GM19025 (cell line): ENCODE measurements around the gene EIF4A3.

Experiments used
- ATAC-seq: cut with Tn5 transposase; IDR thresholded peaks from one replicate; pipeline ENCODE4 v1.9.1; 2021; ENCODE audit warnings: mild to moderate bottlenecking, low read depth, moderate library complexity; ENCODE audit not compliant: unreplicated experiment

Gene EIF4A3

GRCh38 chr17:80141463-80142165 lies 5.3 kb downstream of the EIF4A3 start:
- no peak for ATAC-seq

DNA sequence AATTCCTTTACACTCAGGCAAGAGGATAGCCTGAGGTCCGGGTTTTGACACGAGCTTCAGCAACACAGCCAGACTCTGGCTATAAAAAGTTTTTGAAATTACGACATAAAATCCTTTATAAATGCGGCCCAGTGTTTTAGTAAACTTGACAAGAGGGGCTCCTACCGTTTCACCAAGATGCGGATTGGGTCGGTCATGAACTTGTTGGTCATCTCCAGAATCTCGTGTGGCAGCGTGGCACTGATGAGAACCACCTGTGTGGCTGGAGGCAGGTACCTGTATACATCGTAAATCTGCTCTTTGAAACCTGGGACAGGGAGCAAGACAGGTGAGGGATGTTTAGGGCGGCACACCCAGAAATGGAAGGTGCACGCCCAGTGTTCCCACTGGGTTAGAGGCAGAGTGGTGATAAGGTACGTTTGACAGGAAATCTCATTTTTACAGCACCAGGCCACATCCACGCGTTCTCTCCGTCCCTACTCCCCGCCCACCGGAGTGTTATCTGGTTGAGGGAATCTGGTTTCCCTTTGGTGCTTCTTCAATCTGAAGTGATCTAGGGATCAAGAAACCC lies 8.0 kb downstream of the EIF4A3 start:
- no peak for ATAC-seq

DNA sequence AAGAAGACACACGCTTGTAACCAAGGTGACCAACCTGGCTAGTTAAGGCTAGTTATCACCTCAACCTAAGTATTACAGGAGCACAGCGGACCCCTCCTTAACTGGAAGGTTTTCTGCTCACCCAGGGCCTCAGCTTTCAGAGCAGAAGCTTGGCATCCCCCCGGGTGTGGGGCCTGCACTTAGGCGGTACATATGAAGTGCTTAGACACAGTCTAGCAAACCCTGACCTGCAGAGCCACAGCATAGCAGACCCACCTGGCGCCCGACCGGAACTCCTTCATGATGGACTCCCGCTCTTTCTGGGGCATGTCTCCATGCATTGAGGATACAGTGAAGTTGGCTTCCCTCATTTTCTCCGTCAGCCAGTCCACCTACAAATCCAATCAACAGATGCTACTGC lies 9.8 kb downstream of the EIF4A3 start:
- no peak for ATAC-seq

DNA sequence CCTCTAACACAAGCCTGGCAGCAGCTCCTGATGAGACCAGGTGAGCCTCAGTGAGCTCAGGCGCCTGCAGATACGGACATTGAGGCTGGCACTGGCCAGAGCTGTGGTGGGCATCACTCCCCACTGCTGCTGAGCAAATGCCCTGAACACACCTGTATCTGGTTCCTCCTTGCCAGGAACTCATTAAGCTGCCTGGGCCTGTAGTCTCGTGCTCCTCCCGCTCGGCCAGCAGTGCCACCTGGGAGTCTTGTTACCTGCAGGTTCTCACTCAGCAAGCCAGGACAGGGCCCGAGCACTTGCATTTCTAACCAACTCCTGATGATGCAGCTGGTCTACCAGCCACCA lies 13.3 kb downstream of the EIF4A3 start:
- ATAC-seq, result no peak

- no peak for ATAC-seq
Observed at GRCh38 chr17:80132906-80133625, 13.9 kb downstream of the EIF4A3 start.

DNA sequence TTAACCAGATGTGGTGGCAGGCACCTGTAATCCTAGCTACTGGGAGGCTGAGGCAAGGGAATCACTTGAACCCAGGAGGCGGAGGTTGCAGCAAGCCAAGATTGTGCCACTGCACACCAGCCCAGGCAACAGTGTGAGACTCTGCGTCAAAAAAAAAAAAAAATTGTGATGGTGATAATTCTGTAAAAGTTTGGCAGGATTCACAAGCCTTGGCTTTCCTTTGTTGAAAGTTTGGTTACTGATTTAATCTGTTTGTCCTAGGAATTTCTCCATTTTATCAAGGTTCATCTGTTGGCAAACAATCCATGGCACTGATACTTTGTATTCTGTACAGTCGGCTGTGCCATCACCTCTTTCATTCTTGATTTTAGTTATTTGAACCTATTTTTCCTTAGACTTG lies 15.9 kb downstream of the EIF4A3 start:
- ATAC-seq, result no peak

DNA sequence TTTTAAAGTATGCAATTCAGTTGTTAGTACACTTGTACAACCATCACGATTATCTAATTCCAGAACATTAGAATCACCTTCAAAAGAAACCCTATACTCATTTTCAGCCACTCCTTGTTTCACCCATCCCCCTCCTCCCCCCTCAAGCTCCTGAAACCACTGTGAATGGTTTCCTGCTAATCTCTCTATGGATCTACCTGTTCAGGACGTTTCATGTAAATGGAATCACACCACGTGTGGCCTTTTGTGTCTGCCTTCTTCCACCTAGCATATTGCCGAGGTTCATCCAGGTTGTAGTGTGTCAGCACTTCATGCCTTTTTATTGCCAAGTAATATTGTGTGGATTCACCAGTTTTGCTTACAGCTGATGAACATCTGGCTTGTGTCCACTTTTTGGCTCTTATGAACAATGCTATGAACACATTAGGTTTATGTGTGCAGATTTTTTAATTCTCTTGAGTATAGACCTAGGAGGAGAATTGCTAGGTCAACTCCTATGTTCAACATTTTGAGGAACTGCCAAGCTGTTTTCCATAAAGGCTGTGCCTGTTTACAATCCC lies 17.8 kb downstream of the EIF4A3 start:
- ATAC-seq, result no peak

GRCh38 chr17:80126449-80126715 lies 20.5 kb downstream of the EIF4A3 start:
- no peak for ATAC-seq

- no peak for ATAC-seq
Observed at GRCh38 chr17:80125656-80126448, 21.1 kb downstream of the EIF4A3 start.

DNA sequence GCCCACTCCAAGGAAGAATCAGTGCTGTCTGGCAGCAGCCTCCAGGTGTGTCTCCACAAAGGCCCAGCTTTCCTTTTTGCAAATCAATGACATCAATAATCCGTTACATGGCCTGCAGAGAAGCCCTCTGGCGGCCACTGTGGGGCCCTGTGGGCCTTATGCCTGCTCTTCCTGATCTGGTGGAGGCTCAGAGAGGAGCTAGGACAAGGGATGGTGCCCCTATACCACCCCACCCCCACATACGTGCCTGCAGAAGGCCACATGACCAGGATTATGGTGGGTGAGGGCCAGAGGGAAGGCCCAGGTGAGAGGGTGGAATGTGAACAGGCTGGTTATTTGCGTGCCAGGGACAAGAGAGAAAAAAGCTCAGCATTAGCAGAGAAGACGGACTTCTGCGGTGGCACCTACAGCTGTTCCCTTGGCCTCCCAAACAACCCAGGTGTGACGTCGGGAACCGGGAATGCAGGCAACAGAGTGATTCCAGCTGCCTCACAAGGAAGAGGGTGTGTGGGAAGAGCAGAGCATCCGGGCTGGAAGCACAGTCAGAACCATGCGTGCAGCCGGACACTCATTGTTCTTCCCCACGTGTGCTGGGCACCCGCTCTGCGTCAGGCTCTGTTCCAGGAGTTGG lies 22.5 kb downstream of the EIF4A3 start:
- ATAC-seq, result no peak

GRCh38 chr17:80123791-80124190 lies 23.1 kb downstream of the EIF4A3 start:
- no peak for ATAC-seq

DNA sequence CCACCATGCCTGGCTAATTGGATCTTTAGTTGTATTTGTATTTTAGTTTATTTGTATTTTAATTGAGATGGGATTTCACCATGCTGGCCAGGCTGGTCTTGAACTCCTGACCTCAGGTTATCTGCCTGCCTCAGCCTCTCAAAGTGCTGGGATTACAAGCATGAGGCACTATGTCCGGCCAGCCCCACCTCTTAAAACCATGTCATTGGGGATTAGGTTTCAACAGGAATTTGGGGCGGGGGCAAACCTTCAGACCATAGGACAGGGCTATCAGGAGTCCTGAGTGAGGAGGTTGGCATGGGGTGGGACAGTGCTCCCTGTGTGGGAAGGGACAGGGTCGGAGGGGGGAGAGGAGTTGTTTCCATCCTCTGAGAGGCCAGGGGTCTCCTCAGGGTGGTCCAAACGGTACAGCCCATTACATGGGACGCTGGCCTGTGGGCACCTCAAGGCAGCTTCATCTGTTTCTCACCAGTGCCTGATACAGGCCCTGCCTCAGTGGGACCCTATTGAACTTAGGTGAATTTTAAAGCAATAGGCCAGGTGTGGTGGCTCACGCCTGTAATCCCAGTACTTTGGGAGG lies 23.9 kb downstream of the EIF4A3 start:
- no peak for ATAC-seq

DNA sequence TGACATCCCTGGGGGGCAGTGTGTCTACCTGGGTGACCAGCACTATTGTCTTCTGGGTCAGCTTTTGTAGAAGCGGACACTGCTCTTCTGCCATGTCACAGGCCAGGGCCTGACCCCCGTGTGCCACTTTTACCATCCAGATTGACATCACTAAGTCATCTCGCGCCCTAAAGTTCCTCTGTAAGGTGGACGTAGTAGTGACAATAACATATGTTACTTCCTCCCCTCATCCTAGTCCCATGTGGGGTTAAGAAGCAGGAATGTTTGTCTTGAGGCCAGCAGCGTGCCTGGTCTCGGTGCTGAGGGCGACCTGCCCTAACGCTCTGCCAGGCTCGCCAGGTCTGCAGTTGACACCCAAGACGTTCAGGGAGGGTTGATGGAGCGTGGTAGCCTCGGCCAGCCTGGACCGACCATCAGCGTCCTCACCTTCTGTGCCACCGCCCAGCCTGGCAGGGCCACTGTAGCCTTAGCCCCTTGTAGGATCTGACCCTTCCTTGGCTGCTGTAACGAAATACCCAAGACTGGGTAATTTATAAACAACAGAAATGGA lies 24.8 kb downstream of the EIF4A3 start:
- ATAC-seq, result no peak

- ATAC-seq, result no peak
Observed at GRCh38 chr17:80119839-80120238, 27.1 kb downstream of the EIF4A3 start.

DNA sequence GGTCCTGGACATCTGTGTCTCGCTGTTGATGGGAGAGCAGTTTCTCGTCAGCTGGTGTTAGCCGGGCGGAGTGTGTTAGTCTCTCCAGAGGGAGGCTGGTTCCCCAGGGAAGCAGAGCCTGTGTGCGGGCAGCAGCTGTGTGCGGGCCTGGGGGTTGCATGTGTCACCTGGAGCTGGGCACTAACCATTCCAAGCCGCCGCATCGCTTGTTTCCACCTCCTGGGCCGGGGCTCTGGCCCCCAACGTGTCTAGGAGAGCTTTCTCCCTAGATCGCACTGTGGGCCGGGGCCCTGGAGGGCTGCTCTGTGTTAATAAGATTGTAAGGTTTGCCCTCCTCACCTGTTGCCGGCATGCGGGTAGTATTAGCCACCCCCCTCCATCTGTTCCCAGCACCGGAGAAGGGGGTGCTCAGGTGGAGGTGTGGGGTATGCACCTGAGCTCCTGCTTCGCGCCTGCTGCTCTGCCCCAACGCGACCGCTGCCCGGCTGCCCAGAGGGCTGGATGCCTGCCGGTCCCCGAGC lies 27.6 kb downstream of the EIF4A3 start:
- no peak for ATAC-seq

DNA sequence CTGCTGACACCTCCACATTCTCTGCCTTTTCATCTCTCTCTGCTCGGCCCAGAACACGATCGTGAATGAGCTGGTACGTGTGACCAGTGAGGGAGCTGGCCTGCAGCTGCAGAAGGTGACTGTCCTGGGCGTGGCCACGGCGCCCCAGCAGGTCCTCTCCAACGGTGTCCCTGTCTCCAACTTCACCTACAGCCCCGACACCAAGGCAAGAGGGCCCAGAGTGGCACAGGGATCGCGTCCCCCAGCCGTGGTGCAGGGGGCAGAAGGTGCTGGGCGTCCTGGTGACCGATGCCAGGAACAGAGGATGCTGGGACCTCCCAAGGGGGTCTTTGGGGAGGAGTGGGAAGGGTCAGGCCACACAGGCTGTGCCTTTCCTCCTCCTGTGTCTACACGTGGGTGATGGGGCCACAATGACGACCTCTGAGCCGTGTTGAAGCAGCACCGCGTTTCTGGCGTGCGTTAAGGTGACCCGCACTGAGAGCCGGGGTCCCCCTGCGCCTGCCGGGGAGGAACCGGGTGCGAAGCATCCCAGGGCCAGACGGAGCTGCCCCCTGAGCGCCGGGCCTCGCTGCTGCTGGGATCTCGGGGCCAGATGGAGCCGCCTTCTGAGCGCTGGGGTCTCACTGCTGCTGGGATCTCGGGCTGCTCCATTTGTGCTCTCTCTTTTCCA lies 28.2 kb downstream of the EIF4A3 start:
- ATAC-seq, result no peak

GRCh38 chr17:80117491-80118401 lies 29.2 kb downstream of the EIF4A3 start:
- no peak for ATAC-seq

GRCh38 chr17:80116921-80117380 lies 30.0 kb downstream of the EIF4A3 start:
- ATAC-seq, result no peak
